Breast epithelium (tissue), 3 donors: ENCODE measurements around the gene KCTD14.

Experiments
- POLR2A ChIP-seq: fragments of 450-650 bp; IDR thresholded peaks from one replicate; pipeline ENCODE4 v1.6.1; 2016; ENCODE audit warnings: antibody characterized with exemption, mild to moderate bottlenecking, moderate library complexity
- TF ChIP-seq, protein P1 (sequence below), 3 donors: fragments of 450-650 bp; IDR thresholded peaks; one replicate each; pipeline ENCODE4 v1.5.1; 2016 to 2017; ENCODE audit warnings: antibody characterized with exemption in 3 of 3, mild to moderate bottlenecking in 3 of 3, moderate library complexity in 3 of 3

DNA sequence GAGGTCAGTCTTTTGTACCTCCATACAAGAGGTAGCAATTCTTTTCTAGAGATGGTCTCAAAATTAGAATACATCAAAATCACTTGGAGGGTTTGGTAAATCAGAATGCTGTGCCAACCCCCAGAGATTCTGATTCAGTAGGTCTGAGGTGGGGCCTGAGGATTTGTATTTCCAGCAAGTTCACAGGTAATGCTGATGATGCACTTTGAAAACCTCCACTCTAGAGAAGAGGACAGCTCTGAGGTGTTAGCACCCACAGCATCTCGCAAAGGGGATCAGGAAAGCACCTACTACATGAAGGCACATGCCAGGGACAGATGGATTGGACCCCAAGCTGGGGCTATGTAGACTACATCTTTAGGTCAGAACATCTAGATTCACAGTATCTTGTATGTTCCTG, 7.2 kb downstream of the KCTD14 start:
- TF ChIP-seq POLR2A, result no peak
- TF ChIP-seq, protein P1, sequence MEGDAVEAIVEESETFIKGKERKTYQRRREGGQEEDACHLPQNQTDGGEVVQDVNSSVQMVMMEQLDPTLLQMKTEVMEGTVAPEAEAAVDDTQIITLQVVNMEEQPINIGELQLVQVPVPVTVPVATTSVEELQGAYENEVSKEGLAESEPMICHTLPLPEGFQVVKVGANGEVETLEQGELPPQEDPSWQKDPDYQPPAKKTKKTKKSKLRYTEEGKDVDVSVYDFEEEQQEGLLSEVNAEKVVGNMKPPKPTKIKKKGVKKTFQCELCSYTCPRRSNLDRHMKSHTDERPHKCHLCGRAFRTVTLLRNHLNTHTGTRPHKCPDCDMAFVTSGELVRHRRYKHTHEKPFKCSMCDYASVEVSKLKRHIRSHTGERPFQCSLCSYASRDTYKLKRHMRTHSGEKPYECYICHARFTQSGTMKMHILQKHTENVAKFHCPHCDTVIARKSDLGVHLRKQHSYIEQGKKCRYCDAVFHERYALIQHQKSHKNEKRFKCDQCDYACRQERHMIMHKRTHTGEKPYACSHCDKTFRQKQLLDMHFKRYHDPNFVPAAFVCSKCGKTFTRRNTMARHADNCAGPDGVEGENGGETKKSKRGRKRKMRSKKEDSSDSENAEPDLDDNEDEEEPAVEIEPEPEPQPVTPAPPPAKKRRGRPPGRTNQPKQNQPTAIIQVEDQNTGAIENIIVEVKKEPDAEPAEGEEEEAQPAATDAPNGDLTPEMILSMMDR (IDR thresholded peaks at IDR 0.05), result no peak
